Activated T-cell treated with anti-CD3 and anti-CD28 coated beads, Interleukin-2, amount 50 U/mL, for 4 hours (primary cell): ENCODE measurements around the gene KCNJ10. TPM values are rescaled to one million over a fixed set of nuclear protein-coding genes. Genes with fewer than 3 reads are reported as not detected.

Experiments used
- ATAC-seq, 2 donors: fragments of 200-7000 bp; cut with Tn5 transposase; one replicate each; pipeline ENCODE4 v1.10.0; 2021
- DNase-seq: peaks from one replicate; pipeline ENCODE4 v3.0.0-alpha.2; 2020
- H3K27me3 Mint-ChIP-seq: one replicate; pipeline ENCODE4 v1.8.0; 2021; ENCODE audit warnings: low read depth, mixed read lengths
- H3K36me3 Mint-ChIP-seq: one replicate; pipeline ENCODE4 v1.8.0; 2022; ENCODE audit warnings: mixed read lengths; ENCODE audit not compliant: insufficient read depth
- H3K4me1 Mint-ChIP-seq: one replicate; pipeline ENCODE4 v1.8.0; 2021; ENCODE audit warnings: low read depth, mixed read lengths
- H3K4me3 Mint-ChIP-seq: one replicate; pipeline ENCODE4 v1.8.0; 2021; ENCODE audit warnings: mild to moderate bottlenecking, moderate library complexity, mixed read lengths
- H3K9me3 Mint-ChIP-seq: one replicate; pipeline ENCODE4 v1.8.0; 2021; ENCODE audit warnings: mixed read lengths
- total RNA-seq, 3 donors: library from RNA; stranded (reverse); gene quantifications; one replicate each; pipeline ENCODE4 v1.2.1, GENCODE V29; 2021

The KCNJ10 gene
- total RNA-seq, 3 donors from 2014 or later: 0.32 TPM; not detected in 2

GRCh38 chr1:160082926-160083325 is 13.0 kb upstream of the KCNJ10 start:
- ATAC-seq: no peak
- H3K36me3 Mint-ChIP-seq: peaks cover 6% of the 10 kb centered on the region
- DNase-seq: no peak
- H3K9me3 Mint-ChIP-seq: no peaks in the 10 kb centered on the region
- peak overlapping the region; percentile 46 for H3K4me3 Mint-ChIP-seq
- H3K4me1 Mint-ChIP-seq: peaks cover 15% of the 10 kb centered on the region
- peaks cover 48% of the 10 kb centered on the region for H3K27me3 Mint-ChIP-seq

- no peaks in the 10 kb centered on the region for H3K9me3 Mint-ChIP-seq
- ATAC-seq (no peak), DNase-seq (no peak)
- H3K27me3 Mint-ChIP-seq: peaks cover 49% of the 10 kb centered on the region
- peaks cover 6% of the 10 kb centered on the region for H3K36me3 Mint-ChIP-seq
- no peak overlapping the region for H3K4me3 Mint-ChIP-seq
- H3K4me1 Mint-ChIP-seq: peaks cover 15% of the 10 kb centered on the region
These were observed 12.5 kb upstream of the KCNJ10 start for GRCh38 chr1:160082487-160082886.

- no peak for DNase-seq
- Mint-ChIP-seq H3K36me3 (no peaks in the 10 kb centered on the region), H3K4me3 (no peak within 1 kb of the TSS), H3K27me3 (peaks cover 58% of the 10 kb centered on the region), H3K9me3 (no peaks in the 10 kb centered on the region), H3K4me1 (peaks cover 15% of the 10 kb centered on the region)
- no peak for ATAC-seq
These were observed 11.4 kb upstream of the KCNJ10 start, which contains the start of gene KCNJ9 for GRCh38 chr1:160081261-160081936. KCNJ9 (plus strand) TSS chr1:160081538; CDS start chr1:160084031, 2,493 bp downstream.

GRCh38 chr1:160080381-160081100 is 10.6 kb upstream of the KCNJ10 start:
- H3K36me3 Mint-ChIP-seq: no peaks in the 10 kb centered on the region
- no peak overlapping the region for H3K4me3 Mint-ChIP-seq
- H3K27me3 Mint-ChIP-seq: peaks cover 64% of the 10 kb centered on the region
- no peaks in the 10 kb centered on the region for H3K9me3 Mint-ChIP-seq
- ATAC-seq: peak in 1 of 2 donors; percentile 11
- H3K4me1 Mint-ChIP-seq: peaks cover 14% of the 10 kb centered on the region
- no peak for DNase-seq

- DNase-seq (no peak), ATAC-seq (no peak)
- peaks cover 12% of the 10 kb centered on the region for H3K4me1 Mint-ChIP-seq
- H3K4me3 Mint-ChIP-seq: no peak overlapping the region
- H3K9me3 Mint-ChIP-seq: no peaks in the 10 kb centered on the region
- H3K27me3 Mint-ChIP-seq: peaks cover 65% of the 10 kb centered on the region
- no peaks in the 10 kb centered on the region for H3K36me3 Mint-ChIP-seq
These were observed 9.5 kb upstream of the KCNJ10 start for GRCh38 chr1:160079448-160079847.

GRCh38 chr1:160078512-160079195 is 8.7 kb upstream of the KCNJ10 start:
- DNase-seq (peak; percentile 48), ATAC-seq (peak; percentile 86)
- Mint-ChIP-seq H3K27me3 (peaks cover 66% of the 10 kb centered on the region), H3K36me3 (no peaks in the 10 kb centered on the region), H3K9me3 (no peaks in the 10 kb centered on the region), H3K4me1 (peaks cover 8% of the 10 kb centered on the region), H3K4me3 (no peak overlapping the region)

GRCh38 chr1:160077486-160077885 is 7.5 kb upstream of the KCNJ10 start:
- no peak for DNase-seq
- Mint-ChIP-seq H3K9me3 (no peaks in the 10 kb centered on the region), H3K27me3 (peaks cover 59% of the 10 kb centered on the region), H3K36me3 (no peaks in the 10 kb centered on the region), H3K4me3 (no peak overlapping the region), H3K4me1 (peaks cover 5% of the 10 kb centered on the region)
- ATAC-seq: no peak

GRCh38 chr1:160076295-160076694 is 6.3 kb upstream of the KCNJ10 start:
- DNase-seq (no peak), ATAC-seq (no peak)
- no peak overlapping the region for H3K4me3 Mint-ChIP-seq
- no peaks in the 10 kb centered on the region for H3K36me3 Mint-ChIP-seq
- no peaks in the 10 kb centered on the region for H3K9me3 Mint-ChIP-seq
- peaks cover 5% of the 10 kb centered on the region for H3K4me1 Mint-ChIP-seq
- peaks cover 57% of the 10 kb centered on the region for H3K27me3 Mint-ChIP-seq

- DNase-seq (no peak), ATAC-seq (no peak)
- Mint-ChIP-seq H3K4me1 (peaks cover 5% of the 10 kb centered on the region), H3K9me3 (no peaks in the 10 kb centered on the region), H3K36me3 (no peaks in the 10 kb centered on the region), H3K27me3 (peaks cover 54% of the 10 kb centered on the region), H3K4me3 (no peak overlapping the region)
These were observed 5.9 kb upstream of the KCNJ10 start for GRCh38 chr1:160075836-160076235.

- peaks cover 51% of the 10 kb centered on the region for H3K27me3 Mint-ChIP-seq
- ATAC-seq (no peak), DNase-seq (no peak)
- no peak overlapping the region for H3K4me3 Mint-ChIP-seq
- H3K9me3 Mint-ChIP-seq: no peaks in the 10 kb centered on the region
- peaks cover 8% of the 10 kb centered on the region for H3K4me1 Mint-ChIP-seq
- no peaks in the 10 kb centered on the region for H3K36me3 Mint-ChIP-seq
These were observed 4.9 kb upstream of the KCNJ10 start for GRCh38 chr1:160074865-160075264.

- H3K4me3 Mint-ChIP-seq: no peak overlapping the region
- DNase-seq (no peak), ATAC-seq (no peak)
- peaks cover 10% of the 10 kb centered on the region for H3K4me1 Mint-ChIP-seq
- H3K27me3 Mint-ChIP-seq: peaks cover 41% of the 10 kb centered on the region
- H3K36me3 Mint-ChIP-seq: no peaks in the 10 kb centered on the region
- no peaks in the 10 kb centered on the region for H3K9me3 Mint-ChIP-seq
These were observed 1.3 kb upstream of the KCNJ10 start for GRCh38 chr1:160071289-160071688.

GRCh38 chr1:160070243-160071163 is 543 bp upstream of the KCNJ10 start:
- Mint-ChIP-seq H3K4me1 (peaks cover 10% of the 10 kb centered on the region), H3K4me3 (peak overlapping the region; percentile 84), H3K27me3 (peaks cover 36% of the 10 kb centered on the region)

GRCh38 chr1:160068225-160068624 is 1.7 kb downstream of the KCNJ10 start:
- Mint-ChIP-seq H3K4me1 (peaks cover 10% of the 10 kb centered on the region), H3K27me3 (peaks cover 33% of the 10 kb centered on the region), H3K4me3 (no peak overlapping the region), H3K9me3 (no peaks in the 10 kb centered on the region), H3K36me3 (no peaks in the 10 kb centered on the region)
- ATAC-seq (no peak), DNase-seq (no peak)

More at GRCh38 chr1:160070243-160071163, 543 bp upstream of the KCNJ10 start:
- ATAC-seq (peak; percentile 90 to 92), DNase-seq (peak; percentile 67)
- Mint-ChIP-seq H3K9me3 (no peaks in the 10 kb centered on the region), H3K36me3 (no peaks in the 10 kb centered on the region)
